HEK293 (cell line): ENCODE measurements around the gene PLEKHA4.

Source experiments
- MYNN ChIP-seq: fragments of 450-650 bp; formaldehyde crosslinking; IDR thresholded peaks from 2 replicates; pipeline ENCODE4 v1.5.1; 2016; ENCODE audit warnings: missing biosample characterization, missing genetic modification characterization, borderline replicate concordance
- OSR2 ChIP-seq: fragments of 450-650 bp; formaldehyde crosslinking; IDR thresholded peaks from 2 replicates; pipeline ENCODE4 v1.5.1; 2016; ENCODE audit warnings: missing biosample characterization, missing genetic modification characterization
- SCRT1 ChIP-seq: fragments of 450-650 bp; formaldehyde crosslinking; IDR thresholded peaks from 2 replicates; pipeline ENCODE4 v1.5.1; 2016; ENCODE audit warnings: missing biosample characterization, missing genetic modification characterization, borderline replicate concordance
- SCRT2 ChIP-seq: fragments of 450-650 bp; formaldehyde crosslinking; IDR thresholded peaks from 2 replicates; pipeline ENCODE4 v1.5.1; 2016; ENCODE audit warnings: missing biosample characterization, missing genetic modification characterization
- SP3 ChIP-seq: fragments of 450-650 bp; formaldehyde crosslinking; IDR thresholded peaks from 2 replicates; pipeline ENCODE4 v1.5.1; 2016; ENCODE audit warnings: missing biosample characterization, missing genetic modification characterization
- SP7 ChIP-seq: fragments of 450-650 bp; formaldehyde crosslinking; IDR thresholded peaks from 2 replicates; pipeline ENCODE4 v1.5.1; 2016; ENCODE audit warnings: missing biosample characterization, missing genetic modification characterization
- TCF7L2 ChIP-seq: IDR thresholded peaks from 2 replicates; pipeline ENCODE4 v1.6.1; 2011; ENCODE audit warnings: low read depth, mild to moderate bottlenecking, inconsistent platforms, low read length, moderate library complexity, borderline replicate concordance
- ZBTB48 ChIP-seq: fragments of 450-650 bp; formaldehyde crosslinking; IDR thresholded peaks from 2 replicates; pipeline ENCODE4 v1.5.1; 2016; ENCODE audit warnings: missing biosample characterization, missing genetic modification characterization
- ZFP69B ChIP-seq: fragments of 450-650 bp; formaldehyde crosslinking; IDR thresholded peaks from 2 replicates; pipeline ENCODE4 v1.5.1; 2016; ENCODE audit warnings: missing biosample characterization, missing genetic modification characterization
- ZNF10 ChIP-seq: fragments of 450-650 bp; formaldehyde crosslinking; IDR thresholded peaks from 2 replicates; pipeline ENCODE4 v1.5.1; 2017; ENCODE audit warnings: missing biosample characterization, missing genetic modification characterization
- ZNF155 ChIP-seq: fragments of 450-650 bp; formaldehyde crosslinking; IDR thresholded peaks from 2 replicates; pipeline ENCODE4 v1.5.1; 2016; ENCODE audit warnings: missing biosample characterization, missing genetic modification characterization
- ZNF24 ChIP-seq: fragments of 450-650 bp; formaldehyde crosslinking; IDR thresholded peaks from 2 replicates; pipeline ENCODE4 v1.5.1; 2016; ENCODE audit warnings: missing biosample characterization, missing genetic modification characterization
- ZNF302 ChIP-seq: fragments of 450-650 bp; formaldehyde crosslinking; IDR thresholded peaks from 2 replicates; pipeline ENCODE4 v1.5.1; 2016; ENCODE audit warnings: missing biosample characterization, missing genetic modification characterization, low read depth
- ZNF362 ChIP-seq: fragments of 450-650 bp; formaldehyde crosslinking; IDR thresholded peaks from 2 replicates; pipeline ENCODE4 v1.5.1; 2016; ENCODE audit warnings: missing biosample characterization, missing genetic modification characterization
- ZNF366 ChIP-seq: fragments of 450-650 bp; formaldehyde crosslinking; conservative IDR thresholded peaks from 2 replicates; pipeline ENCODE4 v1.5.1; 2016; ENCODE audit warnings: missing biosample characterization, missing genetic modification characterization
- ZNF416 ChIP-seq: fragments of 450-650 bp; formaldehyde crosslinking; IDR thresholded peaks from 2 replicates; pipeline ENCODE4 v1.5.1; 2016; ENCODE audit warnings: missing biosample characterization, missing genetic modification characterization
- ZNF513 ChIP-seq: fragments of 450-650 bp; IDR thresholded peaks from 2 replicates; pipeline ENCODE4 v1.5.1; 2018; ENCODE audit warnings: missing biosample characterization, missing genetic modification characterization
- ZNF548 ChIP-seq: fragments of 450-650 bp; formaldehyde crosslinking; IDR thresholded peaks from 2 replicates; pipeline ENCODE4 v1.5.1; 2016; ENCODE audit warnings: missing biosample characterization, missing genetic modification characterization
- ZNF561 ChIP-seq: fragments of 450-650 bp; IDR thresholded peaks from 2 replicates; pipeline ENCODE4 v1.5.1; 2018; ENCODE audit warnings: missing biosample characterization, missing genetic modification characterization, borderline replicate concordance
- ZNF629 ChIP-seq: fragments of 450-650 bp; formaldehyde crosslinking; IDR thresholded peaks from 2 replicates; pipeline ENCODE4 v1.5.1; 2017; ENCODE audit warnings: missing biosample characterization, missing genetic modification characterization
- ZNF654 ChIP-seq: fragments of 450-650 bp; formaldehyde crosslinking; IDR thresholded peaks from 2 replicates; pipeline ENCODE4 v1.5.1; 2016; ENCODE audit warnings: low read depth, missing biosample characterization, missing genetic modification characterization
- ZNF660 ChIP-seq: fragments of 450-650 bp; IDR thresholded peaks from 2 replicates; pipeline ENCODE4 v1.5.1; 2018; ENCODE audit warnings: missing biosample characterization, mild to moderate bottlenecking, missing genetic modification characterization
- ZNF776 ChIP-seq: fragments of 450-650 bp; formaldehyde crosslinking; IDR thresholded peaks from 2 replicates; pipeline ENCODE4 v1.5.0; 2017; ENCODE audit warnings: missing biosample characterization, missing genetic modification characterization, borderline replicate concordance
- ZNF843 ChIP-seq: fragments of 450-650 bp; formaldehyde crosslinking; IDR thresholded peaks from 2 replicates; pipeline ENCODE4 v1.5.1; 2016; ENCODE audit warnings: missing biosample characterization, missing genetic modification characterization
- ZSCAN16 ChIP-seq: fragments of 450-650 bp; formaldehyde crosslinking; IDR thresholded peaks from 2 replicates; pipeline ENCODE4 v1.5.1; 2016; ENCODE audit warnings: missing biosample characterization, missing genetic modification characterization
- ZSCAN30 ChIP-seq: fragments of 450-650 bp; IDR thresholded peaks from 2 replicates; pipeline ENCODE4 v1.5.1; 2018; ENCODE audit warnings: missing biosample characterization, mild to moderate bottlenecking, missing genetic modification characterization, moderate library complexity
- TF ChIP-seq, protein P1 (sequence below): fragments of 450-650 bp; formaldehyde crosslinking; IDR thresholded peaks from 2 replicates; pipeline ENCODE4 v1.5.1; 2017; ENCODE audit warnings: missing biosample characterization, missing genetic modification characterization
- TF ChIP-seq, protein P2 (sequence below): fragments of 450-650 bp; formaldehyde crosslinking; IDR thresholded peaks from 2 replicates; pipeline ENCODE4 v1.5.1; 2016; ENCODE audit warnings: missing biosample characterization, missing genetic modification characterization
- TF ChIP-seq, protein P3 (sequence below): fragments of 450-650 bp; formaldehyde crosslinking; IDR thresholded peaks from 2 replicates; pipeline ENCODE4 v1.5.1; 2017; ENCODE audit warnings: missing biosample characterization, missing genetic modification characterization
- TF ChIP-seq, protein P4 (sequence below): fragments of 450-650 bp; formaldehyde crosslinking; IDR thresholded peaks from 2 replicates; pipeline ENCODE4 v1.5.1; 2016; ENCODE audit warnings: missing biosample characterization, missing genetic modification characterization
- TF ChIP-seq, protein P5 (sequence below): fragments of 450-650 bp; formaldehyde crosslinking; IDR thresholded peaks from 2 replicates; pipeline ENCODE4 v1.5.1; 2016; ENCODE audit warnings: missing biosample characterization, missing genetic modification characterization

PLEKHA4 gene

DNA sequence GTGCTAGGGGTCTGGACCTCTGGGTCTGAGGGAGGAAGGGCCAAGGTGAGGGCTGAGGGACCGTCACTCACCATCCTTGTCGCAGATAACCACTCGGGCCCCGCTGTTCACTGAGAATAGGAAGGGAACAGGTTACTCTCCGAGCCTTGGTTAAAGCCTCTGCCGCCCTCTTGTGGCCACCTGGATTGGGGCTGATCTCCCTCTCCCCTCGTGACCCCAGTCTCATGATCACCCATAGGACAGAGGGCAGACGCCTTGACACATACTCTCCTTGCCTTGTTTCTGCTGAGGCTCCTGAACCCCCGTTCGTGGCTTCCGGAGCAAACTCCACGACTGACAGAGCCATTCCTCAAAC lies 32.7 kb downstream of the PLEKHA4 start (continued):
- TF ChIP-seq ZNF654 (tag by site-specific recombination) = peak; percentile 91
- TF ChIP-seq ZNF776 = no peak
- peak; percentile 33; the same call in 1 of the 2 replicates for TF ChIP-seq ZFP69B (tag by site-specific recombination)
- TF ChIP-seq OSR2 (tag by site-specific recombination) = no peak
- TF ChIP-seq, protein P1, sequence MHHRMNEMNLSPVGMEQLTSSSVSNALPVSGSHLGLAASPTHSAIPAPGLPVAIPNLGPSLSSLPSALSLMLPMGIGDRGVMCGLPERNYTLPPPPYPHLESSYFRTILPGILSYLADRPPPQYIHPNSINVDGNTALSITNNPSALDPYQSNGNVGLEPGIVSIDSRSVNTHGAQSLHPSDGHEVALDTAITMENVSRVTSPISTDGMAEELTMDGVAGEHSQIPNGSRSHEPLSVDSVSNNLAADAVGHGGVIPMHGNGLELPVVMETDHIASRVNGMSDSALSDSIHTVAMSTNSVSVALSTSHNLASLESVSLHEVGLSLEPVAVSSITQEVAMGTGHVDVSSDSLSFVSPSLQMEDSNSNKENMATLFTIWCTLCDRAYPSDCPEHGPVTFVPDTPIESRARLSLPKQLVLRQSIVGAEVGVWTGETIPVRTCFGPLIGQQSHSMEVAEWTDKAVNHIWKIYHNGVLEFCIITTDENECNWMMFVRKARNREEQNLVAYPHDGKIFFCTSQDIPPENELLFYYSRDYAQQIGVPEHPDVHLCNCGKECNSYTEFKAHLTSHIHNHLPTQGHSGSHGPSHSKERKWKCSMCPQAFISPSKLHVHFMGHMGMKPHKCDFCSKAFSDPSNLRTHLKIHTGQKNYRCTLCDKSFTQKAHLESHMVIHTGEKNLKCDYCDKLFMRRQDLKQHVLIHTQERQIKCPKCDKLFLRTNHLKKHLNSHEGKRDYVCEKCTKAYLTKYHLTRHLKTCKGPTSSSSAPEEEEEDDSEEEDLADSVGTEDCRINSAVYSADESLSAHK (tag by site-specific recombination) = no peak
- TF ChIP-seq TCF7L2 = no peak
- TF ChIP-seq ZNF10 = no peak
- TF ChIP-seq ZNF362 (tag by site-specific recombination) = no peak
- TF ChIP-seq ZNF843 (tag by site-specific recombination) = no peak
- peak; percentile 87 for TF ChIP-seq SCRT1 (tag by site-specific recombination)
- TF ChIP-seq, protein P2, sequence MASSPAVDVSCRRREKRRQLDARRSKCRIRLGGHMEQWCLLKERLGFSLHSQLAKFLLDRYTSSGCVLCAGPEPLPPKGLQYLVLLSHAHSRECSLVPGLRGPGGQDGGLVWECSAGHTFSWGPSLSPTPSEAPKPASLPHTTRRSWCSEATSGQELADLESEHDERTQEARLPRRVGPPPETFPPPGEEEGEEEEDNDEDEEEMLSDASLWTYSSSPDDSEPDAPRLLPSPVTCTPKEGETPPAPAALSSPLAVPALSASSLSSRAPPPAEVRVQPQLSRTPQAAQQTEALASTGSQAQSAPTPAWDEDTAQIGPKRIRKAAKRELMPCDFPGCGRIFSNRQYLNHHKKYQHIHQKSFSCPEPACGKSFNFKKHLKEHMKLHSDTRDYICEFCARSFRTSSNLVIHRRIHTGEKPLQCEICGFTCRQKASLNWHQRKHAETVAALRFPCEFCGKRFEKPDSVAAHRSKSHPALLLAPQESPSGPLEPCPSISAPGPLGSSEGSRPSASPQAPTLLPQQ (tag by site-specific recombination) = 0 out of 2 replicates have a peak, but pooled peaks have one; percentile 51
- TF ChIP-seq ZNF548 (tag by site-specific recombination) = no peak
- TF ChIP-seq ZNF24 (tag by site-specific recombination) = peak; percentile 62; the same call in 1 of the 2 replicates
- no peak for TF ChIP-seq ZNF155 (tag by site-specific recombination)
- TF ChIP-seq MYNN (tag by site-specific recombination) = no peak
- TF ChIP-seq, protein P3, sequence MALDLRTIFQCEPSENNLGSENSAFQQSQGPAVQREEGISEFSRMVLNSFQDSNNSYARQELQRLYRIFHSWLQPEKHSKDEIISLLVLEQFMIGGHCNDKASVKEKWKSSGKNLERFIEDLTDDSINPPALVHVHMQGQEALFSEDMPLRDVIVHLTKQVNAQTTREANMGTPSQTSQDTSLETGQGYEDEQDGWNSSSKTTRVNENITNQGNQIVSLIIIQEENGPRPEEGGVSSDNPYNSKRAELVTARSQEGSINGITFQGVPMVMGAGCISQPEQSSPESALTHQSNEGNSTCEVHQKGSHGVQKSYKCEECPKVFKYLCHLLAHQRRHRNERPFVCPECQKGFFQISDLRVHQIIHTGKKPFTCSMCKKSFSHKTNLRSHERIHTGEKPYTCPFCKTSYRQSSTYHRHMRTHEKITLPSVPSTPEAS (tag by site-specific recombination) = no peak; the same call in 1 of the 2 replicates
- peak; percentile 67 for TF ChIP-seq ZSCAN30 (tag by site-specific recombination)
- TF ChIP-seq, protein P4, sequence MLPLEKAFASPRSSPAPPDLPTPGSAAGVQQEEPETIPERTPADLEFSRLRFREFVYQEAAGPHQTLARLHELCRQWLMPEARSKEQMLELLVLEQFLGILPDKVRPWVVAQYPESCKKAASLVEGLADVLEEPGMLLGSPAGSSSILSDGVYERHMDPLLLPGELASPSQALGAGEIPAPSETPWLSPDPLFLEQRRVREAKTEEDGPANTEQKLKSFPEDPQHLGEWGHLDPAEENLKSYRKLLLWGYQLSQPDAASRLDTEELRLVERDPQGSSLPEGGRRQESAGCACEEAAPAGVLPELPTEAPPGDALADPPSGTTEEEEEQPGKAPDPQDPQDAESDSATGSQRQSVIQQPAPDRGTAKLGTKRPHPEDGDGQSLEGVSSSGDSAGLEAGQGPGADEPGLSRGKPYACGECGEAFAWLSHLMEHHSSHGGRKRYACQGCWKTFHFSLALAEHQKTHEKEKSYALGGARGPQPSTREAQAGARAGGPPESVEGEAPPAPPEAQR (tag by site-specific recombination) = no peak
- TF ChIP-seq, protein P5, sequence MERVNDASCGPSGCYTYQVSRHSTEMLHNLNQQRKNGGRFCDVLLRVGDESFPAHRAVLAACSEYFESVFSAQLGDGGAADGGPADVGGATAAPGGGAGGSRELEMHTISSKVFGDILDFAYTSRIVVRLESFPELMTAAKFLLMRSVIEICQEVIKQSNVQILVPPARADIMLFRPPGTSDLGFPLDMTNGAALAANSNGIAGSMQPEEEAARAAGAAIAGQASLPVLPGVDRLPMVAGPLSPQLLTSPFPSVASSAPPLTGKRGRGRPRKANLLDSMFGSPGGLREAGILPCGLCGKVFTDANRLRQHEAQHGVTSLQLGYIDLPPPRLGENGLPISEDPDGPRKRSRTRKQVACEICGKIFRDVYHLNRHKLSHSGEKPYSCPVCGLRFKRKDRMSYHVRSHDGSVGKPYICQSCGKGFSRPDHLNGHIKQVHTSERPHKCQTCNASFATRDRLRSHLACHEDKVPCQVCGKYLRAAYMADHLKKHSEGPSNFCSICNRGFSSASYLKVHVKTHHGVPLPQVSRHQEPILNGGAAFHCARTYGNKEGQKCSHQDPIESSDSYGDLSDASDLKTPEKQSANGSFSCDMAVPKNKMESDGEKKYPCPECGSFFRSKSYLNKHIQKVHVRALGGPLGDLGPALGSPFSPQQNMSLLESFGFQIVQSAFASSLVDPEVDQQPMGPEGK (tag by site-specific recombination) = no peak; the same call in 1 of the 2 replicates
- no peak for TF ChIP-seq SP3
- TF ChIP-seq ZNF366 (tag by site-specific recombination) = 0 out of 2 replicates have a peak, but pooled peaks have one; percentile 14
- TF ChIP-seq ZNF561 (tag by site-specific recombination) = no peak
- TF ChIP-seq ZNF513 = no peak
- TF ChIP-seq ZSCAN16 (tag by site-specific recombination) = no peak
- peak; percentile 94 for TF ChIP-seq SCRT2 (tag by site-specific recombination)
- TF ChIP-seq ZBTB48 (tag by site-specific recombination) = peak; percentile 84
- TF ChIP-seq ZNF629 = peak; percentile 11; the same call in 1 of the 2 replicates
- TF ChIP-seq SP7 (tag by site-specific recombination) = peak; percentile 60; the same call in 1 of the 2 replicates
- TF ChIP-seq ZNF660 (tag by site-specific recombination) = peak; percentile 74
- no peak for TF ChIP-seq ZNF416 (tag by site-specific recombination)
- no peak for TF ChIP-seq ZNF302 (tag by site-specific recombination)
